Naive thymus-derived CD8-positive, alpha-beta T cell (primary cell): ENCODE measurements around the gene PIGO. TPM values are rescaled to one million over a fixed set of nuclear protein-coding genes. Genes with fewer than 3 reads are reported as not detected.

Experiments used
- ATAC-seq, 2 donors: fragments of 150-1000 bp; cut with Tn5 transposase in 1 of 2; sonication (Bioruptor Pico), chemical (Tn5 transposase) in 1 of 2; 1 replicate in 1 of 2; 2 replicates in 1 of 2; pipeline ENCODE4 v1.10.0; 2021; ENCODE audit warnings: mild to moderate bottlenecking in 2 of 2, moderate library complexity in 2 of 2
- POLR2A ChIA-PET: fragments of 350-600 bp; sonication (Branson Sonifier 250); formaldehyde crosslinking; loops from one replicate; lab custom pipeline; 2021; ENCODE audit warnings: antibody characterized with exemption; lab: Charles Lee
- DNase-seq, 10 donors: peaks; one replicate each; pipeline versions ENCODE4 v3.0.0 to v3.0.0-alpha.2; 2020 to 2022
- H3K27ac Mint-ChIP-seq, 10 donors: one replicate each; pipeline ENCODE4 v1.8.0; 2020 to 2022; ENCODE audit warnings: mild to moderate bottlenecking in 10 of 10, mixed read lengths in 10 of 10, moderate library complexity in 4 of 10, inconsistent platforms in 1 of 10
- H3K27me3 Mint-ChIP-seq, 5 donors: one replicate each; pipeline ENCODE4 v1.8.0; 2021 to 2022; ENCODE audit warnings: mixed read lengths in 5 of 5
- H3K36me3 Mint-ChIP-seq, 3 donors: one replicate each; pipeline ENCODE4 v1.8.0; 2020 to 2022; ENCODE audit warnings: mixed read lengths in 3 of 3, mild to moderate bottlenecking in 2 of 3, inconsistent platforms in 1 of 3
- H3K4me1 Mint-ChIP-seq, 4 donors: one replicate each; pipeline ENCODE4 v1.8.0; 2021 to 2022; ENCODE audit warnings: mixed read lengths in 4 of 4
- H3K4me3 Mint-ChIP-seq, 10 donors: one replicate each; pipeline ENCODE4 v1.8.0; 2020 to 2022; ENCODE audit warnings: mild to moderate bottlenecking in 10 of 10, mixed read lengths in 10 of 10, moderate library complexity in 6 of 10, inconsistent platforms in 1 of 10
- H3K9me3 Mint-ChIP-seq, 9 donors: one replicate each; pipeline ENCODE4 v1.8.0; 2020 to 2022; ENCODE audit warnings: mixed read lengths in 9 of 9, mild to moderate bottlenecking in 3 of 9, inconsistent platforms in 1 of 9, moderate library complexity in 1 of 9
- polyA plus RNA-seq, 3 donors: library from polyadenylated mRNA; unstranded; fragments of 300-500 nt; fragmentation: Illumina TruSeq; gene quantifications; one replicate each; pipeline ENCODE4 v1.2.3, GENCODE V29; 2021
- total RNA-seq, 8 experiments: library from RNA in 2 of 8; stranded (reverse) in 2 of 8; gene quantifications; one replicate each; pipeline ENCODE4 v1.2.3 and lab custom pipeline; 2021 to 2026

The PIGO gene
- total and polyA plus RNA-seq, 5 experiments from 2014 or later = 23.0 to 36.1 (median 26.2) TPM

DNA sequence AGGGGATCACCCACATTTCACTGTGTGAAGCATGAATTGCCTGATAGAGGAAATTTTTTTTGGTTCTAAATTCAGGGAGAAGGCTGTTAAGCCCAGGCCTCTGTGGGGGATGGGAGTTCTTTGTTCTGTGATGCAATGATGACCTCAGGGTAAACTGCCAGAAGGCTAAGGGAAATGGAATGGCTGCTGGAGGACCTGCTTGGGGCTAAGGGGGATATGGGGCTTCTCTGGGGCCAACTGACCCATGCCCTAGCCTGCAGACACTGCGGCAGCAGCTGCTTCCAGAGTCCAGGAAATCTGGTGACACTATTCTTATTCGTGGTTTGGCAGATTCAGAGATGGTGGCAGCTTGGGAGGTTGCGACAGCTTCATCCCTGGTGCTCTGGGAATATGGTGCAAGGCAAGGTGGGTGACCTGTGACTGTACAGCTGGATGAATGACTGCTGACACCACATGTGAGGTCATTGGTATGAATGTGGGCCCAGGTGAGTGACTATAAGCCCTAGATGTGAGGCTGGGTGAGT lies 54.2 kb downstream of the PIGO start:
- ATAC-seq = no peak
- H3K27me3 Mint-ChIP-seq = no peaks in the 10 kb centered on the region
- H3K27ac Mint-ChIP-seq = no peak overlapping the region
- H3K4me1 Mint-ChIP-seq = peaks cover 0 to 7% (median 1%) of the 10 kb centered on the region in 4 donors
- POLR2A ChIA-PET = no interaction called here
- DNase-seq = no peak
- peaks cover 0 to 19% (median 0%) of the 10 kb centered on the region in 3 donors for H3K36me3 Mint-ChIP-seq
- H3K4me3 Mint-ChIP-seq = no peak overlapping the region
- no peaks in the 10 kb centered on the region for H3K9me3 Mint-ChIP-seq

Other genes with a start within 250 kb of the PIGO start
- not detected for gene PHF24, start 138.3 kb downstream of the PIGO start, total RNA-seq
- gene PHF24, start 138.3 kb downstream of the PIGO start, polyA plus RNA-seq = not detected
- 1 to 10 TPM; 1.9 to 2.0 TPM for gene DNAJB5, start 106.8 kb downstream of the PIGO start, total RNA-seq
- 1 to 10 TPM in 2 of 3 donors, under 1 TPM in 1; 0.47 to 2.0 (median 1.8) TPM for gene DNAJB5, start 106.8 kb downstream of the PIGO start, polyA plus RNA-seq
- 100 to 1,000 TPM; 172 to 177 TPM for gene VCP, start 24.0 kb downstream of the PIGO start, total RNA-seq
- 100 to 1,000 TPM; 136 to 152 (median 142) TPM for gene VCP, start 24.0 kb downstream of the PIGO start, polyA plus RNA-seq
- gene FANCG, start 16.6 kb downstream of the PIGO start, total RNA-seq = 10 to 100 TPM; 23.6 to 27.9 TPM
- gene FANCG, start 16.6 kb downstream of the PIGO start, polyA plus RNA-seq = 1 to 10 TPM; 4.4 to 9.3 (median 5.9) TPM
- 10 to 100 TPM; 47.3 to 53.0 TPM for gene STOML2, start 6.5 kb upstream of the PIGO start, total RNA-seq
- 10 to 100 TPM; 86.7 to 93.9 (median 88.9) TPM for gene STOML2, start 6.5 kb upstream of the PIGO start, polyA plus RNA-seq
- 1 to 10 TPM; 5.4 to 5.7 TPM for gene ATOSB, start 19.3 kb upstream of the PIGO start, total RNA-seq
- 1 to 10 TPM; 1.6 to 2.9 (median 2.6) TPM for gene ATOSB, start 19.3 kb upstream of the PIGO start, polyA plus RNA-seq
- gene UNC13B, start 65.4 kb upstream of the PIGO start, total RNA-seq = 1 to 10 TPM in 1 of 2 experiments, under 1 TPM in 1; 0.94 to 1.4 TPM
- gene UNC13B, start 65.4 kb upstream of the PIGO start, polyA plus RNA-seq = under 1 TPM in 2 of 3 donors, not detected in 1; 0.39 to 0.60 TPM